ENCODE measurements around the gene LRRC28.
A peak's percentile ranks its signal among the peaks of the same experiment; 100 is the strongest.
"Not testable (repeated sequence)": the region's sequence is repeated elsewhere in the genome, so short reads cannot be mapped to it uniquely, and the experiment has no call there.

Gene LRRC28

DNA sequence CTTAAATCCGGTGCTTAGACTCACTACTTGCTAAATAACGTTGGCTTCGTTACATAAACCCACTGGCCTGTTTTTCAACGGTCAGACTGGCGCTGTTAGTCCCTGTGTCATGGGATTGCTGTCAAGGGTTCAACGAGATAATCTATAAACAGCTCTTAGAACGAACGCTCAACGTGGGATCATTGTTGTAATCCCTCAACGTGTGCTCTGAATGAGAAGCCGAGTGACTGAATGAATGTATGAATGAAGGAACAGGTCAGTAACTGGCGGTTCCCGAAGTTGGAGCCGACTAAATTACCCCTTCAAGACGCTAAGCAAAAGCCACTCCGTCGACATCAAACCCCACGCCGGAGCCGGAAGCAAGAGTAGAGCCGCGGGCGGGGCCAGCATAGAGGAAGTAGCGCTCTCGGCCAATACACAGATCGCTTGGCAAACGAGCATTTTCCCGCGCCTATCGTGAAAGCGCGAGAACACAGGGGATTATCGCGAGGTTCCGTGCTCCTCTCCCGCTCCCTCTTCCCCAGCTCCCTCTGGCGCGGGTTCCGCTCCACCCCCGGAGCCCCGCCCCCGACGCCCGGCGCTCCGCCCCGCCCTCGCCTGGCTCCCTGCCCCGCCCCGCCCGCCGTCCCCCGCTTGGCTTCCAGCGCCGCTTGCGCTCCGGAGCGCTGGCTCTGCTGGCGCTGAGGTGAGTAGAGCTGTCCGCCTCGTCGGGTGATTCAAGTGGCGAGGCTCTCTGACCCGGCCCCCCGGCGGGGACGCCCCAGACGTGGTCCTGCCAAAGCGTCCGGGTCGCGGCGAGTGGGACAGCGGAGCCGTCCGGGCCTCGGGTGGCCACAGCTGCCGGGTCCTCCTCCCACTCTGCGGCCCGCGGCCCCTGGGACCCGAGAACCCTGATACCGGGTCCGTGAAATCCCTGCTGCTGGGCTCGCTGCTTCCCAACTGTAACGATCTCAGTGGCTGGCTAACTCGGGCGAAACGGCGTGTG, at the start of gene LRRC28:
TSS of gene LRRC28 (plus strand) at position 625 of the 985 bp plus-strand sequence. CDS start 4,477 bp downstream, outside the sequence.
- peak; percentile 95 to 96 for DNase-seq

GRCh38 chr15:99202176-99202552, 49.1 kb upstream of the LRRC28 start:
- DNase-seq = no peak

DNA sequence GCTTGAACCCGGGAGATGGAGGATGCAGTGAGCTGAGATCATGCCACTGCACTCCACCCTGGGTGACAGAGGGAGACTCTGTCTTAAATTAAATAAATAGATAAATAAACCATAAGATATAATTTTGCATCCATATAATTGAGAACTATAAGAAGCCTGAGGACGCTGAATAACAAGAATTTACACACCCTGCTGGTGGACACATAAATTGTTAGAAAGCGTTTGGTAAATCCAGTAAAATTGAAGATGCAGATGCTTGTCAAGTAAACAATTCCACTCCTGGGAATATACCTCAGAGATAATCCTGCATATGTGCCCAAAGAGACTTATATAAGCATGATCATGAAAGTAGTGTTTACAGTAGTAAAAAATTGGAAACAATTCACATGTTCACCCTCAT, 43.6 kb upstream of the LRRC28 start:
- DNase-seq = no peak

DNA sequence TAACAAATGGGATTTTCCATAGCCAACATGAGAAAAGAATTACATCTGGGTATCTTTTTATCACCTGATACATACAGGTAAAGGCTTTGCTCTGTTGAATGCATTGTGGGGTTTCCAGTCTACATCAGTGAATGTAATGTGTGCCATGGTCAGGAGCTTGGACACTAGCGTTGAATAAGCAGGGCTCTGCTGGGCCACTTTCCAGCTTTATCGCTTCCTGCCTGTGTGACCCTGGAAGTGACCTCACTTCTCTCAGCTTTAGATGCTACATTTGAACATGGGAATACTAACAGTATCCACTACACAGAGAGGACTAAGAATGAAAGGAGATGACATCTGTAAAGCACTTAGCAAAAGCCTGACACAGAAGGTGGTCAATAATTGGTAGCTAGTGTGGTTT, 42.0 kb upstream of the LRRC28 start:
- no peak for DNase-seq

DNA sequence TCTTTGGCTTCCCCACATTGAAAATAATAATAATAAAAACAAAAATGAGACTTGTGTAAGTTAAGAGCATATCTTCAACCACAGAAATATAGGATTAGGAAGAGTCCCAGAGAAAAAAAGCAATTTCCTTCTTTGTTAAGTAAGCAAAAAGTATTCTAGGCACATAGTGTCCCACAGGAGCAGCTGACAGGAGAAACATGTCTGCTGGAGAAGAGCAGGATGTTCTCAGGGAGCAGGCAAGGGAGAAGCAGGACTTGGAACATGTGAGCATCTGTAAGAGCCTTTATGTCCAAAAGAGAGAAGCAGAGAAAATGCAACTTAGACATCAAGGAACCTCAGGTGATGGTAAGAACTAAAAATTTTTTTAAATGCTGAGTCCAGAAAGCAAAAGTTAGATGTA, 40.9 kb upstream of the LRRC28 start:
- DNase-seq = no peak

DNA sequence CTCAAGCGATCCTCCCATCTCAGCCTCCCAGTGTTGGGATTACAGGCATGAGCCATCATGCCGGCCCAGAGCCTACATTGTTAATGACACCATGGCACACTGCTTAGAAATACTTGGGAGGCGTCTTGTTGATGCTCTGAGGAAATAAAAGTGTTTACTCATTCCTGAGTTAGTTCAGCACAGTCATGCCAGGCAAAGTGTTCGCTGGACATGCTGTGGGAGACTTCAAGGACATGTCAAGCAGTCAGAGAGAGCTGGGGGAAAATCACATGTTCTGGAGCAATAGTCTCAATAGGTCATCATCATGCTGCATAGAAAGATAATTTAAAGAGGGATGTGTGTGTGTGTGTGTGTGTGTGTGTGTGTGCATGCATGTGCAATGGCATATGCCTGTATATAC, 39.4 kb upstream of the LRRC28 start:
- DNase-seq = no peak

GRCh38 chr15:99212406-99212805, 38.9 kb upstream of the LRRC28 start:
- no peak for DNase-seq

GRCh38 chr15:99213187-99213811, 38.0 kb upstream of the LRRC28 start:
- peak; percentile 72 to 75 for DNase-seq

DNA sequence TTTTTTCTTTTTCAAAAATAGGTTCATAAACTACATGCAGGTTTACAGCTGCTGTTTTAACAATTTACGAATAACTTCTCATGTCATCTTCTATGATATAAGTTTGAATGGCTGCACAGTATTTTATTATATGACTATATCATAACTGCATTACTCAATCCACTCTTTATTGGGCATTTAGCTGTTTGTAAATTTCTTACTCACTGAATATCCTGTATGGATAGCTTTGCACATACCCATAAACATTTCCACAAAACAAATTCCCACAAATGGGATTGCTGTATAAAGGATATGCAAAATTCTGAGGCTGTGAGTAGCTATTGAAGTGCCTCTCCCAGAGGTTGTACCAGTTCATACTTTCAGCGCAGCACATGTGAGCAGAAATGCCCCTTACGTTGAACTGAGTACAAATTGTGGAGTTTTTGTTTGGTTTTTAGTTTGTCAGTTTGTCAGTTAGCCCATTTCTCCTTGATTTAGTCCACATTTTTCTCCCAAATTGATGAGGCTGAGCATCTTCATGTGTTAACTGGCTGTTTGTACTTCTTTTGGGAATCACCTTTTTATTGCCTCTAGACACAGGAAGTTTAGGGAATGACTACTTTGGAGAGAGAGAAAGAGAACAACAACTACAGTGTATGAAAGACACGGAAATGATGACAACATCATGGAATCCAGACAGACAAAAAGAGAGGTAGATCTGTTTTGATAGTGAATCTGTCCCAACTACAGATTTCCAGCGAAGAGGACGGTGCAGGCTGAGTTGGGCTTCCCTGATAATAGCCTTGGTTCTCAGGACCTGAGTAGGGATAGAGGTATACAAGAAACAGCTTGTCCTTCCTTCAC, 26.7 kb upstream of the LRRC28 start:
- DNase-seq = no peak

GRCh38 chr15:99226802-99227201, 24.5 kb upstream of the LRRC28 start:
- DNase-seq = no peak

- no peak for DNase-seq
Observed at GRCh38 chr15:99228120-99228770, 23.0 kb upstream of the LRRC28 start.

- no peak for DNase-seq
Observed at GRCh38 chr15:99230867-99231266, 20.4 kb upstream of the LRRC28 start.

- DNase-seq = no peak
Observed at GRCh38 chr15:99232740-99233139, 18.5 kb upstream of the LRRC28 start.

DNA sequence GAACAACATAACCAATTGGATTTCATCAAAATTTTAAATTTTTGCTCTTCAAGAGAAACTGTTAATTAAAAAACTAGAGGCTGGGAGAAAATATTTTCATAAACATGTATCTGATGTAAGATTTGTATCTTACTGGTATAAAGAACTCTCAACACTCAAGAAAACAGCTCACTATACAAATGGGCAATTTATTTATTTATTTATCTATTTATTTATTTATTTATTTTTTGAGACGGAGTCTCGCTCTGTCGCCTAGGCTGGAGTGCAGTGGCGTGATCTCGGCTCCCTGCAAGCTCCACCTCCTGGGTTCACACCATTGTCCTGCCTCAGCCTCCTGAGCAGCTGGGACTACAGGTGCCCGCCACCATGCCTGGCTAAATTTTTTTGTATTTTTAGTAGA, 17.1 kb upstream of the LRRC28 start:
- DNase-seq = not testable (repeated sequence)

DNA sequence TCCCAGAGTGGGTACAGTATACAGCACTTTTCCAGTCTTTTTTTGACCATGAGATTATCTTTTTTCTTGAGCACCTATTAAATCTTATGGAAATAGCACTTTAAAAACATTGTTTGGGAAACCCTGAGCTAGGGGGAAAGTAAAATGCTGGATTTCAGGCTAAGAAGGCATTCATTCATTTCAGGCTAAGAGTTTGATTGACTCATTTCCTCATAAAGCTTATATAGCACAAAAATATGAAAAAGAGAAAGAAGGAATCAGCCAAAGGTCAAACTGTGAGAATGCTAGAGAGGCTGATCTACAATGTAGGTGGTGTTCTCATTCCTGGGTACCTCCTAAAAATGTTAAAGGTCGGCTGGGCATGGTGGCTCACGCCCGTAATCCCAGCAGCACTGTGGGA, 12.4 kb upstream of the LRRC28 start:
- DNase-seq = no peak

DNA sequence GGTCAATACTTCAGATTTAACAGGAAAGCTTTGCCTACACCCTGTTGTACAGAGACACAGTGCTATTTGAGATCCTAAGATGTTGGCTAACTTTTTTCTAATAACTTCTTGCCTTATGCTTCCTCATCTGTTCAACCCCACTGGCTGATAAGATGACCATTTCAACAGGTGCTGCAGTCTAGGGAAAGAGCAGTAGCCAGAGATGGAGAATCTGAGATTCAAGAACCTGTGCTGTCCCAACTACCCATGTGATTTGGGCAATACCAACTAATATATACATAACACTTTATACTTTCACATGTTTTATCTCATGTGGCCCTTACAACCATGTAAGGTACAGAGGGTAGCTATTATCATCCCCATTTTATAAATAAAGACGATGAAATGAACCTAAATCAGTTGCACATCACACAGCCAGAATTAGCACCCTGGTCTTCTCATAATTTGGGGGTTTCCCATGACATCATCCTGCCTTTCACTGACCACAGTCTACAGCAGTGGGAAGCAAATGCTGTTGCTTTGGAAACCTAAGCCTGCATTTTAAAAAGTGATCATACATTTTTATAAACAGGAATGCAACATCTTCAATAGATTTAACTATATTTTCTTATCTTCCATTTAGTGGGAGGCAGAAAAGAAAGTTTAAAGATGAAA, 11.6 kb upstream of the LRRC28 start:
- no peak for DNase-seq

DNA sequence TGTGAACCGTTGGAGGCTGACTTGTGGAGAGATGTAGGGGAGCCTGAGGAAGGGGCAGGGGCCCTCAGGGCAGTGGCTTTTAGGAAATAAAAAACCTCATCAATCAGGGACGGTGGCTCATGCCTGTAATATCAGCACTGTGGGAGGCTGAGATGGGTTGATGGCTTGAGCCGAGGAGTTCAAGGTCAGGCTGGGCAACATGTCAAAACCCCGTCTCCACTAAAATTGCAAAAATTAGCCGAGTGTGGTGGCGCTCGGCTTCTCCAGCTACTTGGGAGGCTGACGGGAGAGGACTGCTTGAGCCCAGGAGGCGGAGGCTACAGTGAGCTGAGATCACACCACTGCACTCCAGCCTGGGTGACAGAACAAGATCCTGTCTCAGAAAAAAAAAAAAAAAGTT, 9.5 kb upstream of the LRRC28 start:
- DNase-seq = no peak

DNA sequence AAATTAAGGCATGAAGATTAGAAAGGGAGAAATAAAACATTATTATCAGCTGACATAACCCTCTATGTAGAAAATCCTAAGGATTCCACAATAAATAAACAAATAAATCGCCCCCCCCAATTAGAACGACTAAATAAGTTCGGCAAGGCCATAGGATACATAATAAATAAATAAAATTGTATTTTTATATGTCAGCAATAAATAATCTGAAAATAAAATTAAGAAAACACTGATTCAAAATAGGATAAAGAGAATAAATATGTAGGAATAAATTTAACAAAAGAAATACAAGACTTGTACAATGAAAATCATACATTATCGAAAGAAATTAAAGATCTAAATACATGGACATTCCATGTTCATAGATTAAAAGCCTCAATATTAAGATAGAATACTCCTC, 7.0 kb upstream of the LRRC28 start:
- no peak for DNase-seq

- no peak for DNase-seq
Observed at GRCh38 chr15:99247062-99247461, 4.2 kb upstream of the LRRC28 start.

DNA sequence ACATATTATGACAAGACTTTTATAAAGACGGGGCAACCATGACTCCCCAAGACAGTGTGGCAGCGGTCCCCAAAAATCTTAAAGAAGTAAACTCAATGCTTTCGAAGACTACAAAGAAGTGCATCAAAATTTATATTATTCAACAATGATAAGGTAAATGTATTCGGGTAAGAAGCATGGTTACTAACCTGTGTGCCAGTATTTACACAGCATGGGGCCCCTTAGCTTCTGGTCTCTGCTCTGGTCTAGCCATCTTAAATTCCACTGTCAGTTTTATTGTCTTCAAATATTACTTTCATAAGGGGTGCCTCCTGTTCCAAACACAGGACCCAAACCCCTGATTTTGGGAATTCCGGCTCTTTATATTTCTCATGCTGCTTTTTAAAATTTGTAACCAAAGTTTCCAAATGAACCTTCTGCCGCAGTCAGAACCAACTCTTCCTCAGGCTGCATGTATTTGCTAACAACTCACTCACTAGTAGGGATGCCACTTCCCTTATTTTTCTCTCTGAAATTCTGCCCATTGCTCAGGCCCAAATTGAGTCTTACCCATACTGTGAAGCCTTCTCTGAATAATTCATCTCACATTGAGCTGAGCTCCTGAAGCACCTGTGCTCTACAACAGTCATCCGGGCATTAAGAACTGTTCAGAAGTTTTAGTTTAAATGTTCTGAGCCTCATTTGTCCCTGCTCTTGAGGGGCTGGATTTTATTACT, 3.1 kb upstream of the LRRC28 start:
- no peak for DNase-seq

- no peak for DNase-seq
Observed at GRCh38 chr15:99249270-99249841, 1.9 kb upstream of the LRRC28 start, which contains the start of gene TTC23. TTC23 (minus strand) TSS chr15:99249581; CDS start chr15:99228712, 20,869 bp downstream.
